IMR-90 (cell line): ENCODE data around the gene TIMELESS. TPM values are rescaled to one million over a fixed set of nuclear protein-coding genes. Genes with fewer than 3 reads are reported as not detected.
A peak's percentile ranks its signal among the peaks of the same experiment; 100 is the strongest.

Experiments
- ATAC-seq: fragments of 200-7000 bp; cut with Tn5 transposase; 2 replicates; pipeline ENCODE4 v1.9.1; 2020; ENCODE audit warnings: low read depth, mild to moderate bottlenecking, moderate library complexity
- BruUV-seq: library from RNA; stranded (reverse); fragments of 400-500 nt; replicated peaks from 2 replicates; lab custom pipeline; 2021; lab: Mats Ljungman, UMichigan
- CTCF ChIA-PET: fragments of 300-600 bp; formaldehyde crosslinking; extraction: SDS; loops from one replicate; lab custom pipeline; 2021; ENCODE audit warnings: antibody characterized with exemption; lab: Yijun Ruan, JAX
- POLR2A ChIA-PET: fragments of 300-600 bp; sonication (Branson Sonifier 250); formaldehyde crosslinking; loops from one replicate; lab custom pipeline; 2022; ENCODE audit warnings: antibody characterized with exemption; ENCODE audit not compliant: unreplicated experiment; lab: Charles Lee
- DNase-seq: peaks from one replicate; pipeline ENCODE4 v3.0.0; 2013
- H2AFZ ChIP-seq: replicated peaks from 2 replicates; pipeline ENCODE3; 2013; ENCODE audit warnings: low read length, mild to moderate bottlenecking; ENCODE audit not compliant: poor library complexity
- H2AK5ac ChIP-seq: 2 replicates; pipeline ENCODE4 v1.6.1; 2013; ENCODE audit warnings: low read depth, low read length, inconsistent platforms
- H2AK9ac ChIP-seq: replicated peaks from 2 replicates; pipeline ENCODE3; 2013; ENCODE audit warnings: mild to moderate bottlenecking, low read depth, low read length, moderate library complexity; ENCODE audit not compliant: poor library complexity
- H2BK120ac ChIP-seq: 2 replicates; pipeline ENCODE4 v1.6.1; 2013; ENCODE audit warnings: low read depth, low read length, inconsistent platforms
- H2BK15ac ChIP-seq: 3 replicates; pipeline ENCODE4 v1.6.1; 2013; ENCODE audit warnings: low read depth, low read length, inconsistent platforms
- H2BK20ac ChIP-seq: 2 replicates; pipeline ENCODE4 v1.6.1; 2013; ENCODE audit warnings: low read depth, mild to moderate bottlenecking, inconsistent platforms, low read length, moderate library complexity
- H2BK5ac ChIP-seq: 2 replicates; pipeline ENCODE4 v1.6.1; 2013; ENCODE audit warnings: mild to moderate bottlenecking, low read depth, low read length, inconsistent platforms; ENCODE audit not compliant: poor library complexity, severe bottlenecking
- H3K14ac ChIP-seq: replicated peaks from 2 replicates; pipeline ENCODE4 v1.6.1; 2013; ENCODE audit warnings: low read depth, low read length, inconsistent platforms
- H3K18ac ChIP-seq: 2 replicates; pipeline ENCODE4 v1.6.1; 2013; ENCODE audit warnings: low read depth, low read length, control low read depth
- H3K23ac ChIP-seq: 2 replicates; pipeline ENCODE4 v1.6.1; 2013; ENCODE audit warnings: low read depth, low read length, inconsistent platforms
- H3K27ac ChIP-seq: 2 replicates; pipeline ENCODE4 v1.5.1; 2013; ENCODE audit warnings: mild to moderate bottlenecking, control low read depth, low read length; ENCODE audit not compliant: insufficient read depth
- H3K27me3 ChIP-seq: 2 replicates; pipeline ENCODE4 v1.6.1; 2013; ENCODE audit warnings: low read length; ENCODE audit not compliant: control insufficient read depth, insufficient read depth
- H3K36me3 ChIP-seq: 2 replicates; pipeline ENCODE4 v1.6.1; 2013; ENCODE audit warnings: low read length, mixed read lengths; ENCODE audit not compliant: control insufficient read depth, insufficient read depth
- H3K4ac ChIP-seq: 2 replicates; pipeline ENCODE4 v1.6.1; 2013; ENCODE audit warnings: low read depth, low read length, inconsistent platforms
- H3K4me1 ChIP-seq: 2 replicates; pipeline ENCODE4 v1.6.1; 2013; ENCODE audit warnings: low read length, mixed read lengths; ENCODE audit not compliant: control insufficient read depth, insufficient read depth
- H3K4me2 ChIP-seq: 2 replicates; pipeline ENCODE4 v1.6.1; 2013; ENCODE audit warnings: low read depth, mild to moderate bottlenecking, control low read depth, low read length, moderate library complexity
- H3K4me3 ChIP-seq: 2 replicates; pipeline ENCODE4 v1.5.1; 2013; ENCODE audit warnings: low read depth, mild to moderate bottlenecking, control low read depth, low read length, moderate library complexity; ENCODE audit not compliant: insufficient read depth
- H3K56ac ChIP-seq: 2 replicates; pipeline ENCODE4 v1.6.1; 2013; ENCODE audit warnings: low read length, inconsistent platforms; ENCODE audit not compliant: insufficient read depth; ENCODE audit errors: extremely low read depth
- H3K79me1 ChIP-seq, 2 experiments: 2 replicates each; pipeline ENCODE4 v1.6.1; 2013; ENCODE audit warnings: low read length in 2 of 2, inconsistent platforms in 1 of 2, low read depth in 1 of 2
- H3K9ac ChIP-seq: 2 replicates; pipeline ENCODE4 v1.6.1; 2013; ENCODE audit warnings: low read depth, low read length, control low read depth
- H3K9me1 ChIP-seq: 2 replicates; pipeline ENCODE4 v1.6.1; 2013; ENCODE audit warnings: low read length, inconsistent platforms; ENCODE audit not compliant: insufficient read depth
- H3K9me3 ChIP-seq: 2 replicates; pipeline ENCODE4 v1.6.1; 2013; ENCODE audit warnings: low read length; ENCODE audit not compliant: control insufficient read depth, insufficient read depth
- H4K20me1 ChIP-seq: 2 replicates; pipeline ENCODE4 v1.6.1; 2013; ENCODE audit warnings: low read length, inconsistent platforms; ENCODE audit not compliant: insufficient read depth
- H4K5ac ChIP-seq: 2 replicates; pipeline ENCODE4 v1.6.1; 2013; ENCODE audit warnings: mild to moderate bottlenecking, low read depth, low read length, control low read depth
- H4K8ac ChIP-seq, 2 experiments: 2 replicates each; pipeline ENCODE4 v1.6.1; 2013; ENCODE audit warnings: low read depth in 2 of 2, low read length in 2 of 2, control low read depth in 1 of 2, inconsistent platforms in 1 of 2
- H4K91ac ChIP-seq: 2 replicates; pipeline ENCODE4 v1.6.1; 2013; ENCODE audit warnings: low read depth, low read length, inconsistent platforms; ENCODE audit not compliant: insufficient read depth
- BHLHE40 ChIP-seq: fragments of 150-350 bp; IDR thresholded peaks from 2 replicates; pipeline ENCODE4 v1.6.1; 2016; ENCODE audit warnings: mild to moderate bottlenecking, low read depth, low read length
- NFE2L2 ChIP-seq: fragments of 150-350 bp; IDR thresholded peaks from 2 replicates; pipeline ENCODE4 v1.6.1; 2016; ENCODE audit warnings: low read depth, mild to moderate bottlenecking, low read length
- POLR2A ChIP-seq: IDR thresholded peaks from 2 replicates; pipeline ENCODE4 v1.6.1; 2012; ENCODE audit warnings: mild to moderate bottlenecking, low read depth, low read length
- WGBS, 2 experiments: methylation state at CpG; one replicate each; pipeline versions ENCODE4 v1.1.5 to v1.1.7; 2013; ENCODE audit warnings: missing lambda C conversion rate in 2 of 2; ENCODE audit not compliant: insufficient read length in 1 of 2; ENCODE audit errors: extremely low coverage in 2 of 2; 5-methylcytosine and 5-hydroxymethylcytosine counted together
- dilution Hi-C: fragments of 300-500 bp; cut with HindIII; formaldehyde crosslinking; loops from one replicate; pipeline ENCODE4 v1.14.3; 2018; ENCODE audit warnings: low sequenced_read_pairs; ENCODE audit not compliant: unreplicated experiment
- in situ Hi-C: fragments of 300-500 bp; cut with MboI; formaldehyde crosslinking; loops from 3 replicates; pipeline ENCODE4 v1.14.3; 2019; ENCODE audit warnings: low sequenced_read_pairs, inconsistent platforms, mixed read lengths
- intact Hi-C: fragments of 100-400 bp; cut with micrococcal nuclease; formaldehyde crosslinking; loops from 2 replicates; pipeline ENCODE4 v1.10.0; 2022
- polyA plus RNA-seq, 3 experiments: library from polyadenylated mRNA; depleted of rRNA; stranded (reverse); fragments of >200 nt; gene quantifications; 2 replicates each; pipeline ENCODE4 v1.2.3, GENCODE V29; 2012; ENCODE audit warnings: low replicate concordance in 1 of 3
- total RNA-seq: library from RNA; depleted of rRNA; stranded (reverse); fragments of >200 nt; gene quantifications from 2 replicates; pipeline ENCODE4 v1.2.3, GENCODE V29; 2012

Gene TIMELESS
- total and polyA plus RNA-seq, 2 of the 4 experiments (the other 2 are of a cell fraction), result 7.3 to 10.4 TPM

- Histone ChIP-seq H3K4me3 (no peak overlapping the region), H2BK15ac (no peak overlapping the region; the same call in 2 of the 3 replicates), H4K5ac (peak overlapping the region; percentile 91), H3K27ac (peak overlapping the region; percentile 59), H3K36me3 (no peaks in the 10 kb centered on the region), H3K56ac (peak overlapping the region; percentile 11; the same call in 1 of the 2 replicates), H3K79me1 (no peaks in the 10 kb centered on the region), H3K9me3 (no peaks in the 10 kb centered on the region), H4K20me1 (no peaks in the 10 kb centered on the region), H4K8ac (peak overlapping the region in 1 of 2 experiments; percentile 91; a peak in 3 of 4 replicates), H3K23ac (0 out of 2 replicates have a peak overlapping the region, but pooled peaks have one; percentile 6), H3K14ac (no peak overlapping the region), H2BK20ac (no peak overlapping the region), H3K27me3 (peaks cover 7% of the 10 kb centered on the region), H2AFZ (peak overlapping the region; percentile 63), H3K4me2 (peak overlapping the region; percentile 40), H4K91ac (peak overlapping the region; percentile 50), H2AK9ac (no peak overlapping the region), H2BK5ac (peak overlapping the region; percentile 7), H3K9ac (no peak overlapping the region), H3K18ac (peak overlapping the region; percentile 90), H3K4me1 (peaks cover 9% of the 10 kb centered on the region), H3K4ac (peak overlapping the region; percentile 79), H3K9me1 (peaks cover 3% of the 10 kb centered on the region; the same call in 1 of the 2 replicates), H2AK5ac (no peak overlapping the region), H2BK120ac (peak overlapping the region; percentile 38; the same call in 1 of the 2 replicates)
- BruUV-seq, result no TSS peak
- POLR2A ChIA-PET, result no interaction called here
- CTCF ChIA-PET, result interaction anchor here (0.6 kb wide), 1 partner anchor 53 kb away, joined by 3 read pairs; no protein-coding TSS in a partner anchor
- TF ChIP-seq BHLHE40 (0 out of 2 replicates have a peak, but pooled peaks have one; percentile 6), NFE2L2 (no peak), POLR2A (no peak)
- intact Hi-C loops, result loop anchor here (5.0 kb wide), 1 partner anchor 50 kb away; no protein-coding TSS in a partner anchor
- WGBS, 2 experiments, result no CpG with 5 or more reads among the region's 7 CpGs
- dilution Hi-C loops, result no loop called here
- ATAC-seq (peak; percentile 90), DNase-seq (peak; percentile 49)
- in situ Hi-C loops, result no loop called here
Measured at GRCh38 chr12:56387152-56387736, 62.0 kb downstream of the TIMELESS start.
